Ishikawa (cell line): ENCODE measurements around the gene MUC5AC.

ENCODE experiments used
- EP300 ChIP-seq: IDR thresholded peaks from 2 replicates; pipeline ENCODE4 v1.6.1; 2012; ENCODE audit warnings: borderline replicate concordance
- REST ChIP-seq: IDR thresholded peaks from 2 replicates; pipeline ENCODE4 v1.6.1; 2012; ENCODE audit warnings: low read depth, mild to moderate bottlenecking

- TF ChIP-seq EP300: peak; percentile 78
- TF ChIP-seq REST: no peak
Measured at GRCh38 chr11:1148752-1149180, 9.0 kb upstream of the MUC5AC start.
